HG03565 (cell line): Measurements from ENCODE around the gene CAMTA1.

Experiments
- ATAC-seq: cut with Tn5 transposase; IDR thresholded peaks from one replicate; pipeline ENCODE4 v1.9.1; 2021; ENCODE audit warnings: mild to moderate bottlenecking, moderate library complexity; ENCODE audit not compliant: unreplicated experiment

The CAMTA1 gene

GRCh38 chr1:7263021-7263960 is 478.0 kb downstream of the CAMTA1 start:
- ATAC-seq, result no peak

GRCh38 chr1:7264101-7264500 is 478.8 kb downstream of the CAMTA1 start:
- ATAC-seq, result no peak

DNA sequence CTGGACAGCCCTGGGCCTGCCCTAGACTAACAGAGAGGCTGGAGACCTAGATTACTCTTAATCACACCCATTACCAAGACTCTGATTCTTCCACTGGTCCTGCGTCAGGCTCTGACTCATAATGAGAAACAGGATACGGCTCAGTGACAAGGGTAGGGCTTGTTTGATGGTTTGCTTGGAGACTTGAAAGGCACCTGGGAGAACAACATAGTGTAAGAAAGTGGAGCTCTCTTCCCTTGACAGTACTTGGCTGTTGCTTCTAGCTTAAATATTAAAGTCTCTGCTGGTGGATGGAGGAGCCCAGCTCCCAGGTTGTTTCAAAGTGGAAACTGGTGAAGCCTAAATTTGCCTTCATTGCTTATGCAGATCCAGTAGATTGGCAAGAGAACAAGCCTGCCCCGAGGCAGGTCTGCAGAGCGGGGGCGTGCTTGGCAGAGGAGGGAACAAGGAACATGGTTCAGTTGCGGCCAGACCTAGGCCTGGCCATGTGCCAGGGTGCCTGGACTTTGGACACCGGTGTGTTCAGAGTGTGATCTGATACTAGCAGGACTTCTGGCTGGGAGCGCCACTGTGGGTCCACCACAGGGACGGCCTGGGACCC is 480.6 kb downstream of the CAMTA1 start:
- ATAC-seq, result no peak

GRCh38 chr1:7266561-7266960 is 481.3 kb downstream of the CAMTA1 start:
- ATAC-seq, result no peak

DNA sequence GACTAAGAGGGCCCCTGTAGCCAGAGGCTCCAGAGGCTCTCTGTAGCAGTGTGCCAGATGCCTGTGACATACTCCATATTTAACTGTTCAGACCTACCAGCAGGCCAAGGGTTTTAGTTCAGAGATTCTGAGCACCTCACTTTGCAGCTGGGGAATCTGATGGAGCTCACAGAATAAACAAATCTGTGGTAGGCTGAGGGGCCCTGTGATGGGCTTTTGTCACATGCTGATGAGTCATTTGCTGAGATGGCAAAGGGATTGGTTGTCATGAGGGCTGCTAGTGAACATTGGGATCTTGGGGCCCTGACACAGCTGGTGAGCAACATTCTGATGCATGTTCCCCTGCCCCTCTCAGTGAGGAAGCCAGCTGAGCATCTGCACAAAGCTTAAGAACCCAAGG is 482.2 kb downstream of the CAMTA1 start:
- no peak for ATAC-seq

- ATAC-seq, result no peak
These were observed 483.7 kb downstream of the CAMTA1 start for GRCh38 chr1:7268983-7269382.

GRCh38 chr1:7269525-7269924 is 484.3 kb downstream of the CAMTA1 start:
- no peak for ATAC-seq

- no peak for ATAC-seq
These were observed 489.0 kb downstream of the CAMTA1 start for GRCh38 chr1:7274256-7274655.

DNA sequence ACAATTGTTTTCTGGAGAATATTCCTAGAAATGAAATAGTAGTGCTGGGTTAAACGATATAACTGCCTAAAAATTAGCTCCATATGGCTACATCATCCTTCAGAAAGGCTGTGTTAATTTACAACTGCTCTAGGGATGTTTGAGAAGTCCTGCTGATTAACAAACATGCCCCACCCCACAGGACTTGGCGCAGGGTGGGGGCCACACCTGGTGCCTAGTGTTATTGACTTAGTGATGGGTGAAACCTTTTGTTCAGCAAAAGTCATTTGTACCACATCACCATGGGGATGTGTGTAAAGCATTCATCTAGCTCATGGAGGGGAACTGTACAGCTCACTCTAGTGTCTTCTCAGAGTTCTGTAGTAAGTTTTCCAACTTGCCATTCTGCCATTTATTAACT is 492.8 kb downstream of the CAMTA1 start:
- no peak for ATAC-seq

- no peak for ATAC-seq
These were observed 493.8 kb downstream of the CAMTA1 start for GRCh38 chr1:7278827-7279765.

DNA sequence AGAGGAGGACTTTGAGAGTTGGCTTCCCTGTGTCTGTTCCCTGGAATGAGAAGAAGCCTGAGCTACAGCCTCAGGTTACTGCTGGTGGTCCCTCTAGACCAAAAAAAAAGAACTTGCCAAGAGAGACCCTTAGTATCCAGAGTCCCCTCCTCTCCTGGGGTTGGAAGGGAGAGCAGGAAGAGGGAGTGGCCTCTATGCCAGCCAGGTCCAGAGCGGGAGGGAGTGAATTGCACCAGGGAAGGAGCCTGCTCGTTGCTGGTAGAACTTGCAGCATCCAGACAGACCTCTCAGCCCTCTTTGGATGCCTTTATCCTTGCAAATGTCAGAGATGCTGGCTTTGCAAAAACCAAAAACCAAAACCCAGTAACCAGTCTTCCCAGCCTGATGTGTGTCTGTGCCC is 494.5 kb downstream of the CAMTA1 start:
- ATAC-seq, result no peak

DNA sequence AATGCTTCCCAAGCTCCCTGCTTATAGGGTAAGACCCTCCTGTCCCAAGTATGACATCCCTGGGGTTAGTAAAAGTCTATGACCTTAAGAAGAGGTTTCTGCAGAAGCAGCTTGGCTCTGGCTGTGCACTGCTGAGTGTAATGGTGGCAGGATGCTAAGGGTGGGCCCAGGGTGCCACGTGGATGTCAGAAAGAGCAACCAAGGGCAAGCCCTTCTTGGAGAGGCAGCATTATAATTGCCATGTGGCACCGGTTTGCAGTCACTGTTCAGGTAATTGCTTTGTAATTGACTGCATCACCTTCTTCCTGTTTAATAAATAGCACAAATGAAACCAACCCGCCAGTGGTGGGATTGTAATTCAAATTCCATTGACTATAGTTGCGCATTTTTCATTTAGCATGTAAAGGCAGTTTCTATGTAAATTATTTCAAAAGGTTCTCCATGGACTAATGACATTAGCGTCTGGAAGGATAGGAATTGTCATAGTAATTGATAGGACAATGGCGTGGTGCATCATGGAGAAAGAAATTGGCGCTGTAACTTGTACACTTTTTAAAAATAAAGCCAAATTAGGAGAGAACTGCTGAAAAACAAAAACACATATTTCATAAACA is 495.2 kb downstream of the CAMTA1 start:
- ATAC-seq, result no peak

- ATAC-seq, result no peak
These were observed 496.6 kb downstream of the CAMTA1 start for GRCh38 chr1:7281821-7282220.

DNA sequence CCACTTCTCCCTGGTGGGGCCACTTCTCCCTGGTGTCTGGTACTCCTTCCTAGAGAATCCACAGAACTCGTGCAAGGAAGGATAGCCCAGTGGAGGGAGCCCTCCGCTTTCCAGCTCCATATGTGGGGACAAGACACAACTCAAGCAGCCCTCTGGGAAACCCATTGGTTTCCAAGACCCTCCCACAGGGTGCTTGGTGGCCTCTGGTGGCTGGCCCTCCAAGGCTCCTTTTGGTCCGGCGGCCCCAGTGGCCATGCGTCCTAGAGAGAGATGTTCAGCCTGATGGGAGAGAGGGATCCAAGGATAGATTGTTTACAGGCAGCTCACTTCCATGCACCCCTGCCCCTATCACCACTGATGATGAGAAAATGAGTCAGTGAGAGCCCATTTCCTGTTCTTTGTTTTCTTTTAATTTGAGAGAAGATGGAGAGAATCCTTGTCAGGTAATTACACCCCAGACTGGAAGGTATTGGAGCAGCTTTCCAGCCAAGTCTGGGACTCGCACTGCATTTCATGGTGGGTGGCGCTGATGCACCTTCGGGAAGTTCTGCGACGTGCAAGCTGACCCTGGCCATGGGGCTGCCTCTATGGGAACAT is 499.7 kb downstream of the CAMTA1 start:
- no peak for ATAC-seq

GRCh38 chr1:7285856-7286454 is 500.7 kb downstream of the CAMTA1 start:
- ATAC-seq, result no peak

- no peak for ATAC-seq
These were observed 501.8 kb downstream of the CAMTA1 start for GRCh38 chr1:7287013-7287412.

GRCh38 chr1:7288992-7289391 is 503.7 kb downstream of the CAMTA1 start:
- no peak for ATAC-seq

DNA sequence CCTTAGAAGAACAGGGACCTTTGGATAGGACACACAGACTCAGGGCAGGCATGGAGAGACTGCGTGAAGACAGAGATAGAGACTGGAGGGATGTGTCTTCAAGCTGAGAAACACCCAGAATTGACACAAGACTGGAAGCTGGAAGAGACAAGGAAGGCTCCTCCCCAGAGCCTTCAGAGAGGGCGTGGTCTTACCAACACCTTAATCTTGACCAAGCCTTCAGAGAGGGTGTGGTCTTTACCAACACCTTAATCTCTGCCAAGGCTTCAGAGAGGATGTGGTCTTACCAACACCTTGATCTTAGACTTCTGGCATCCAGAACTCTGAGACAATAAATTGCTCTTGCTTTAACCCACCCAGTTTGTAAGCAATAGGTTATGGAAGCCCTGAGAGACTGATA is 504.4 kb downstream of the CAMTA1 start:
- ATAC-seq, result no peak

DNA sequence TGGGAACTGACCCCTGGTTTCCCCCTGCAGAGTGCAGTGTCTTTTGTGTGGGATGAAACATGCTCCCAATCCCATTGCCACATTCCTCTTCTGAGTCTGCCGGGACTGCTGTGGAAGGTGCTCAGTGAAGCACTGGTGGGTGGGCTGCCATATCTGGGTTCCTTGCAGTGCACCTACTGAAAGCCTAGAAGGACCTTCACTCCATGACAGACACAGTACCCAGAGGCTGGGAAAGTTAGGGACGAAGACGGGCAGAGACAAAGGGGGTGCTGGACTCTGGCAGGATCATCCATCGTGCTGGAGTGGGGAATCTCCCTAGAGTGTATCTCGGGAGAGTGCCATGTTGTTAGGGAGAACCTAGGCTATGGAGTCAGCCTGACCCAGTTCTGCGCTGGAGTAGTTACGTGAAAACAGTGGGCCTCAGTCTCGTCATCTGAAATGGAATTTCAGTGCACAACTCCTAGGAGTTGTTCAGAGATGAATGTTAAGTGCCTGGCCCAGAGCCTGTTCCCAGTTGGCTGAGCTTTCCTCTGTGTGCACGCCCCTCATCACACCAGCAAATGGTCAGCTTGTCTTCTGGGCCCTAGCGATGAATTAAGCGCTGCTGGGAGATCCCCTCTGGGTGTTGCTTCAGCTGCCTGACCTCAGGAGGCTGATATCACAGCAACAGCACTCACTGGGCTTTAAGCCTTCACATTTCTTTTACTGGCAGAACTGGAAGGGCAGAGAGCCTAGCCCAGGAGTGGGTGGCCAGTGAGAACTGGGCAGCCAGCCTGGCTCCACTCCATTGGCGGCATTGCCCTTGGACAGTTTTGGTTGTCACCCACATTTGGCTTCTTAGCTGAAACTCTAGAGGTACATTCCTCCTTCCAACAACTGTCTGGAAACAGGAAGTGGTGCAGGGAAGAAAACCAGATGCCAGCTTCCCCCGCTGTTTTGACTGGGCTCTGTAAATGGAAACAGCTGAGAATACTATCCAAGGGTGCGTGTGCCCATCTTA is 506.0 kb downstream of the CAMTA1 start:
- ATAC-seq, result no peak
